HG03521 (cell line): Measurements from ENCODE around the gene APH1A.
"Not testable (repeated sequence)": the region's sequence is repeated elsewhere in the genome, so short reads cannot be mapped to it uniquely, and the experiment has no call there.

Experiments
- ATAC-seq: cut with Tn5 transposase; IDR thresholded peaks from one replicate; pipeline ENCODE4 v1.9.1; 2021; ENCODE audit warnings: mild to moderate bottlenecking, moderate library complexity; ENCODE audit not compliant: unreplicated experiment

The APH1A gene

DNA sequence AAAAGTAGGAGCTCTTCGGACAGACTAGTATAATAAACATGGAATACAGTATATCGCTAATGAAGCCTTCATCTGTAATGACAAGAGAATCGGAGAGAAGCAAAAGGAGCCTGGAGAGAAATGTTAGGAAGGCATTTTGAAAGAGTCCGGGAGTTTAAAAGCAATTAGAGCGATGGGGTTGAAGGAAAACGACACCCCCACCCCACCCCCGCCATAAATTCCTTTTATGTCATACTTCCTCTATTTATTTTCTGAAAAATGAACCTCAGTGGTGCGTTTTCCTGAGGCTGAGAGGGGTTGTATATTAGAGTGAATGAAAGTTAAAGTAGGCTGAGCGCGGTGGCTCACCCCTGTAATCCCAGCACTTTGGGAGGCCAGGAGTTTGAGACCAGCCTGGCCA lies 635 bp upstream of the APH1A start:
- no peak for ATAC-seq

DNA sequence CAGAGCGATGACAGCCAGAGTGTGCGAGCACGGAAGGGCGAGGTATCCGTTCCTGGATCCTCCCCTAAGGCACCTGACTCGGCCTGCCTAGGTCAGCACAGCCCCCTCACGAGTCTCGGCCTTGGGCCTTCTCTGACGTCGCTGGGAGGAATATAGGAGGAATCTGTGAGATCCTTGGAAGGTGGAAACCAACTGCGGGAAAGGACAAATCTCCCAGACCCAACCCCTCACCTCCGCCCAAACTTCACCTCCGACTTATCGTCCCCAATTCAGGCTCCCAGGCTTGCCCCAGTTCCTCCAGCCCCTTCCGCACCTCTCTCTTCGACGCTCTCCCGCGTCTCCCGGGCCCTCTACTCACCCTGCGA lies 494 bp downstream of the APH1A start:
- ATAC-seq = no peak

DNA sequence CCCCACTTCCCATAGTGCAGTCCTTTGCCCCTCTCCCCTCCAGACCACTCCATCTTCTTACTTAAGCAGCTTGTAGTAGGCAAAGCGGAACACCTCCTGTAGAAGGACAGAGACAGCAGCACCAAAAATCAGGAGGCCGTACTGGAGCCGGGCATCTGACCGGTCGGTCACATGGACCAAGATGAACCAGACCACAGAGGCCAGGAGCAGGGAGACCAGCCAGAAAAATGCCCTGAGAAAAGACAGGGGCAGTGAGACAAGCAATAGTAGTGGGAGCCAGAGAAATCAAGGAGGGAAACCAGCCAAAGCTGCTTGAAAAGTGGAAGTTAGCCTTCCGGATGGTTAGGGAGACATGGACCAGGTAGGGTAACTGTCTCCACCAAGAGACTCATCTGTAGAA lies 920 bp downstream of the APH1A start:
- ATAC-seq = no peak

DNA sequence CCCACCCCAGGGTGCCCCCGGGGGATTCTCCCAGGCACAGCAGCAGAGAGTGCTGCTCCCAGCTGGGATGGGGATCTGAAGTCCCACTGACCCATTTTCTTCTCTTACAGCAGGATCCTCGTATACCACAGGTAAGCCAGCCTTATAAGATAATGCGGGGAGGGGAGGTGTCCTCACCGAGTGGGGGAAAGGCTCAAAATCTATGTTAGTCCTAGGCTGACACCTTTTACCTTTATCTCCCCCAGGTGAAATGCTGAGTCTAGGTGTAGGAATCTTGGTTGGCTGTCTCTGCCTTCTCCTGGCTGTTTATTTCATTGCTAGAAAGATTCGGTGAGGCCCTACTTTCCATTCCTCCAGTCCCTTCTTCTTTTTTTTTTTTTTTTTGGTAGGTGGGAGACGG lies 5.3 kb downstream of the APH1A start:
- ATAC-seq = no peak

DNA sequence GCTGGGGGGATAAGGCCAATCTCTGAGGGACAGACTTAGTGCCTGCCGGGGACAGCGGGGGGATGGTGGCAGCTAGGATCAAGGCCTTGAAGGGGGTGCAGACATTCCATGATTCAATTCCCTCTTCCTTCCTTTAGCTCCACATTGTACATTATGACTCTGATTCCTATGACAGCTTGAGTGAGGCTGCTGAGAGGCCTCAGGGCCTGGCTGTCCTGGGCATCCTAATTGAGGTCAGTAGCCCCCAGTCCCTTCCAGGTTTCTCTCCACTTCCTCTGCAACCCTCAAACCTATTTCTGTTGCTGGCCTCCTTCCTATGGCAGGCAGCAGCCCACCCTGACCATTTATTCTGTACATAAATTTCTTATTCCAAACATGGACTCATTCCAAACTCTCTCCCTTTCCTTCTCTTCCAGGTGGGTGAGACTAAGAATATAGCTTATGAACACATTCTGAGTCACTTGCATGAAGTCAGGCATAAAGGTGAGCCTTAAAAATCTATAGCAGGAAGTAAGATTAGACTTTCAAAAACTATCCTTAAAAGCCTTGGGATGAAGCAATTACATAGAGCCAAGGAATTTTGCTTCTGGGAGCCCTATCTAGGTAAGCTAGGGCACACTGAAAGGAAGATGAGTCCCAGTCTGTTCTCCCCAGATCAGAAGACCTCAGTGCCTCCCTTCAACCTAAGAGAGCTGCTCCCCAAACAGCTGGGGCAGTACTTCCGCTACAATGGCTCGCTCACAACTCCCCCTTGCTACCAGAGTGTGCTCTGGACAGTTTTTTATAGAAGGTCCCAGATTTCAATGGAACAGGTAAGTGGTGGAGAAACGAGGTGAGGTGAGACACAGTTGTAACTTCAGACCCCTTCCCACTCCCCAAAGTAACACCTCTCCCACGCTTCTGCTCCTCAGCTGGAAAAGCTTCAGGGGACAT lies 6.2 kb downstream of the APH1A start:
- ATAC-seq = no peak

DNA sequence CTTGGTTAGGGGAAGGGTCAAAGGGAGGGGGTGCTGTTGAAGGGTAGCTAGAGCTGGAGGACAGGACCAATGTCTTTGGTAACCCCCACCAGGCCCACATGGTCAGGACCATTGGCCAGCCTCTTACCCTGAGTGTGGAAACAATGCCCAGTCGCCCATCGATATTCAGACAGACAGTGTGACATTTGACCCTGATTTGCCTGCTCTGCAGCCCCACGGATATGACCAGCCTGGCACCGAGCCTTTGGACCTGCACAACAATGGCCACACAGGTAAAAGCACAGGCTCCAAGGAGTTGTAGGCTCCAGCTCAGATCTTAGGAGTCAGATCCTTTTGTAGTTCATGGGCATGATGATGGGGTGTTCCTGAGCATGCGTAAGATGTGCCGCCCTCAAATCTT lies 7.4 kb downstream of the APH1A start:
- ATAC-seq = no peak

DNA sequence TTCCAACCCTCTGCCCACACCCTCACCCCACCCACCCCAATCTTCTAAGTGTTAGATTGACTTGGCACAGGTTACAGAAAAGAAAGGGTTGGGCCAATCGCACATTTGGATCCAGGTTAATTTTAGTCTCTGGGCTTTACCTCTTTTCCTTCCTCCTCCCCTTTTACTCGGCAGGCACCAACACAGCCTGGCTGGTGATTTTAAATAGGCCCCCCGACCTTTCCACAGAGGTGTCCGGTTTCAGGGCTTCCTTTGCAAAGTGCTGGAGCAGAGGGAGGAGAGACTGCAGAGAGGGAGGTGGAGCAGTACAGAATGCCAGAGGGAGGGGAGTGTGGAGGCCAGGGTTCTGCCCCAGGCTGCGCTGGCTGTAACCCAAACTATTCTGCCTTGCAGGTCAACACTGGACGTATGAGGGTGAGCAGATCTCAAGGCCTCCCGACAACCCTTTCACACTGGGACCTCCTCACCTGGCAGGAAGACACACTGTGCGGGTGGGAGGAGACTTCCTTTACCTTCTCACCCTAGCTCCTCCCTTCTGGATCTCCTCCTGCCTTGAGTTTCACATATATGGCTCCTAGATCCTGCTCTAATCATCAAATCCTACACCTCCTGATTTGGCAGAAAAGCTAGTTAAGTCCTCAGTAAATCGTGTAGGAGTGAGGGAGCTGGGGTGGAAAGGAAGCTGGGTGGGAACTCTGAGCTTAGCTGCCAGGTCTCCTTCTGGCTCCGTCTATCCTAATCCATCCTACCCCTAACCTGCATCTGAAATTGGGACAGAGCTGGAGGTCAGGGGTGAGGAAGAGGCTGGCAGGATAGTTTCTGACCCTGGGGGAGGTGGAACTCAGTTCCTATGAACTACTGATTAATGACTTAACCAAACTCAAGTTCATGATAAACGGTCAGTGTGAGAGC lies 8.8 kb downstream of the APH1A start:
- no peak for ATAC-seq

DNA sequence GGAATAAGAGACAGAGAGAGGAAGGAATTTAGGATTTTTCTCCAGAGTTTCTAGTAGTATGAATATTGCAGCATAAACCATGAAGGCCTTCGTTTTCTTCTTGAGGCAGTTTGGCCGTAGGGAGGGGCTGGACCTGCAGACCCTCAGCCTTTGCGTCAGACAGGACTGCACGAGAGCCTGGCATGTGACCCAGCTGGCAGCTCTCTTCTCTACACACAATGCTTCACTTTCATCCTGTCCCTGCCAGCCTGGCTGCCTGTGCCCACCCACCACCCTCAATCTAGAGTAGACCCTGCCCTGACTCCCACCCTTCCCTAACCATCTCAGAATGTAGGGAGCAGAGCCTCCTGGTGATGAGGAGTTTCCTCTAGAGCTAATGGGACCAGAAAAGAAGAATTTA lies 9.6 kb downstream of the APH1A start:
- ATAC-seq = no peak

DNA sequence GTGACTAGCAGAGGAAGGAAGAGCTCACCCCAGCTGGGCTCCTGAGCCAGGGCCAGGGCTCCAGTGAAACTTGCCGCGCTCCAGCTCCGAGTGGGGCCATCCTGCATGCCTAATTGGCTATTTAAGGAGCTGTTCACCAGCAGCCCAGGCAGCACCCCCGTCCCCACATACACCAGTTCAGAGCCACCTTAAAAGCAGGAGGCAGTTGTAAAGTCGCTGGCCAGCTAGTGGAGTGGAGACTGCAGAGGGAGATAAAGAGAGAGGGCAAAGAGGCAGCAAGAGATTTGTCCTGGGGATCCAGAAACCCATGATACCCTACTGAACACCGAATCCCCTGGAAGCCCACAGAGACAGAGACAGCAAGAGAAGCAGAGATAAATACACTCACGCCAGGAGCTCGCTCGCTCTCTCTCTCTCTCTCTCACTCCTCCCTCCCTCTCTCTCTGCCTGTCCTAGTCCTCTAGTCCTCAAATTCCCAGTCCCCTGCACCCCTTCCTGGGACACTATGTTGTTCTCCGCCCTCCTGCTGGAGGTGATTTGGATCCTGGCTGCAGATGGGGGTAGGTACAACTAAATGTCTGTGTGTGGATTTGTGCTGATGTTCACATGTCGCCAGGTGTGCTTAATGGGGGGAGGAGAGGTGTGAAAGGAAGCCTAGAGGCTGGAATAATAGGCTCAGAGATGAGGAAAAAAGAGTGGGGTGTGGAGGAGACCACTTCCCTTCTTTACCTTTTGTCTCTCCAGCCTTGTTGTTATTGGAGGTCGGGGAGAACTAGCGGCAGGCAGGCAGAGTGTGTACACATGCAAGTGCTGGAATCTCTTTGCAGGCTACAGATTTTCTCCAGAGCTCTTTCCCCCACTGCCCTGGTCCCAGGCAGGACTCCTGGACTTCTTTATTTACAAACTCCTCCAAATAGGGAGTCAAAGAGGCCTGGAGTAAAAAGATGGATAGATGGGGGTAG lies 10.9 kb downstream of the APH1A start, which contains the start of gene CA14:
CA14 (plus strand) TSS at position 151 of the 962 bp plus-strand sequence; CDS start at position 506, 355 bp downstream.
- no peak for ATAC-seq

DNA sequence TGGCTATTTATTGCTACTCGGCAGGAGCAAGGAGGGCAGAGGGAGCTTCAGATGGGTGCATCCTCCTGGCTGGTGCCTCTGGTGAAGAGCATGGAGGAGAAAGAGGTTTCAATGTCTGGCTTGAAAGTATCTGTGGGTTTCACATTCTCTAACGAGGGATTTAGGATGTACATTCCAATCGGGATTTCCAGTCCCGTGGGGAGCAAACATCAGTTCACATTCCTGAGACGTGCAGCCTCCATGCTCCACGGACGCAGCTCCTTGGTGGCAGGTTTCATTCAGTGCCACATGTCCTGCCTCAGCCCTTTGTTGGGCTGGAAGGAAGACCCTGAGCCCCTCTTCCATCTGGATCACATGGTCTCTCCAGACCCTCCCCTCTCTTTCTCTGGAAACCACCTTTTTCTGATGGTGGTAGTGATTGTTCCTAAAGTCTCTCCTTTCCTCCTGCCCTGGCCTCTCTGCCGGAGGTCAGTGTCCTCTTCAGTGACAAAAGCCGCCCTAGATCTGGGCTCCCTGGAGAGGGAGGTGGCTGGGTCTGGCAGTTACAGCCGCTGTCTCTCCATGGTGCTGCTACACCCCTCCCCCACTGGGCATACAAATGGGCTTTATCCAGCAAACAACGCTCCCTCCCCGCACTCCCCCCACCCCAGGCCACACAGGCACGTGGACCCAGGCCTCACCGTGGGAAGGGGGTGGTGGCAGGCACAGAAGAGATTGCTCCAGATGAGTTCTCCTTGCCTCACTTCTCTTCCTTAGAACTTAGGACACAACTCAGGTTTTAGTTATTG lies 12.1 kb downstream of the APH1A start:
- no peak for ATAC-seq

DNA sequence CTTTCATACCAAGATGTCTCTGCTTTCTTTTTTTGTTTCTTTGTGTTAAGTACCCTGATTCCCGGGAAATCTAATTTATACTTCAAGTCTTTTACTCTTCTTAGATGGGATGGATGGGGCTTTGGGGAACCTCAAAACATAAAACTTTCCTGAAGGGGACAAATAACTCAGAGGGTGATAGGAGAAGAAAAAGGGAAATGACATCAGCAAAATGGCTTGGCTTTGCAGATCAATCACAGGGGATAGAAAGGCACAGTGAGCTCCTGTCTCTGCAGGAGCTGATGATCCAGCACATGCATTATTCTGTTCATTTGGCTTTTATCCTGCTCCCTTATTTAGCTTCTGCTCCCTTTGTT lies 12.6 kb downstream of the APH1A start:
- no peak for ATAC-seq

DNA sequence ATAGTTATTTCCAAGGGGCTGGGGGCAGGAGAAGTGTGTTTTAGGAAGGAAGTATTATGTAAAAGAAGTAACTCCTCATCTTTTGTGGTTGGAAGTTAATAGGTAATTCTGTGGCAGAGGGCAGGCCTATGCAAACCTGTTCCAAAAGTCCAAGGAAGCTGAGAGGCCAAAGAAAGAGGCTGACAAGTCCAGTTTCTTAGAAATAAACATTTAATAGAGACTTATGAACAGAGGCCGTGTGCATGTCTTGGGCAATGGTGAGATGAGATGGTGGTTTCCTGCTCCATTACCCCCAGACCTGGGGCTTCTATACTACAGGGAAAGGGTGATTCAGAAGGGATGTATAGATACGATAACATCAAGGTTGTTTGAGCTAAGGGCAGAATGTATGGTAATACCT lies 18.9 kb downstream of the APH1A start:
- ATAC-seq = no peak

DNA sequence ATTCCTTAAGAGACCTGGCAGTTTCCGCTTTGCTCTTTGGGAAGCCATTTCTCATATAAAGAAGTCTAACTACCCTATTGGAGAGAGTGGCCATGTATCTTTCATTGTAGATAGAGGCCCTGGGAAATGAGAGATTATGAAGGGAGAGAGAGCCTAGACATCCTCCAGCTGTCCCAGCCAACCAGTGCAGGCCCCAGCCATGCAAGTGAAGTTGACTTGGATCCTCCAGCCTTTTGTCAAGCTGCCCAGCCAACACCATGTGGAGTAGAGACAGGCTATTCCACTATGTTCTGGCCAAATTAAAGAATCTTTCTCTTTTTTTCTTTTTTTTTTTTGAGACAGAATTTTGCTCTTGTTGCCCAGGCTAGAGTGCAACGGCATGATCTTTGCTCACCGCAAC lies 25.8 kb downstream of the APH1A start:
- no peak for ATAC-seq

DNA sequence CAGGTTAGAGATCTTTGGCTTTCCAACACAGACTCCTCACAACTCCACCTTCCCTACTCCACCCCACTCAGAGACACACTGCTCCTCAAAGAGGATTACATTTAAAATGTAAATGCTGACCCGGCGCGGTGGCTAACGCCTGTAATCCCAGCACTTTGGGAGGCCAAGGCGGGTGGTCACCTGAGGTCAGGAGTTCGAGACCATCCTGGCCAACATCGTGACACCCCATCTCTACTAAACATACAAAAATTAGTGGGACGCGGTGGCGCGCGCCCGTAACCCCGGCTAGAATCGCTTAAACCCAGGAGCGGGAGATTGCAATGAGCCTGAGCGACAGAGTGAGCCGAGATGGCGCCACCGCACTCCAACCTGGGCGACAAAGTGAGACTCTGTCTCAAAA lies 31.1 kb downstream of the APH1A start:
- no peak for ATAC-seq

DNA sequence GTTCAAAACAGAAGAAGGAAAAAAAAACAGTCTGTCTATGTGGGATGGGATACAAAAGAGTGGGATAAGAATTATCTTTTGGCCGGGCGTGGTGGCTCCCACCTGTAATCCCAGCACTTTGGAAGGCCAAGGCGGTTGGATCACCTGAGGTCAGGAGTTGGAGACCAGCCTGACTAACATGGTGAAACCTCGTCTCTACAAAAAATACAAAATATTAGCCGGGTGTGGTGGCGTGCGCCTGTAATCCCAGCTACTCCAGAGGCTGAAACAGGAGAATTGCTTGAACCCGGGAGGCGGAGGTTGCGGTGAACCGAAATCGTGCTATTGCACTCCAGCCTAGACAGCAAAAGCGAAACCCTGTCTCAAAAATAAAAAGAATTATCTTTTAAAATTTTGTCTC lies 31.6 kb downstream of the APH1A start:
- not testable (repeated sequence) for ATAC-seq

DNA sequence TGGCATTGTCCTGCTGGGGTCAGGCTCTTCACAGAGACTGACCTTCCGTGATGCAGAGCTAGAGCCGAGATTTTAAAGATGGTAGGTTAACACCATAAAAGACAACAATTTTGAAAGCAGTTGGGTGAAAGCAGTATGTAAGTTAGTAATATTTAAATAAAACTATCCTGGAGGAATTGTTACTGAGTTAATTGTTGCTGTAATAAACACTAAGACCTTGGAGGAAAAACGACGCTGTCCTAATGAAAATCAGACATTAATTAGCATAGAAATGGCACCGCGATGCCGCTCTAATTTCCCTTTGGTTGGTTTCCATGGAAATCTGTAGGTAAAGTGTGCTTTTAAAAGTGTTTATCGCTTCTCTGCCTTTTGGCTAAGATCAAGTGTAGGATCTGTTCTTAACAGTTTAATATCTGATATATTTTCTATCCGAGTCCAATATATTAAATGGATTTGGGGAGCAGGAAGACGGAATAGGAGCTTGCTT lies 32.2 kb downstream of the APH1A start:
- no peak for ATAC-seq

DNA sequence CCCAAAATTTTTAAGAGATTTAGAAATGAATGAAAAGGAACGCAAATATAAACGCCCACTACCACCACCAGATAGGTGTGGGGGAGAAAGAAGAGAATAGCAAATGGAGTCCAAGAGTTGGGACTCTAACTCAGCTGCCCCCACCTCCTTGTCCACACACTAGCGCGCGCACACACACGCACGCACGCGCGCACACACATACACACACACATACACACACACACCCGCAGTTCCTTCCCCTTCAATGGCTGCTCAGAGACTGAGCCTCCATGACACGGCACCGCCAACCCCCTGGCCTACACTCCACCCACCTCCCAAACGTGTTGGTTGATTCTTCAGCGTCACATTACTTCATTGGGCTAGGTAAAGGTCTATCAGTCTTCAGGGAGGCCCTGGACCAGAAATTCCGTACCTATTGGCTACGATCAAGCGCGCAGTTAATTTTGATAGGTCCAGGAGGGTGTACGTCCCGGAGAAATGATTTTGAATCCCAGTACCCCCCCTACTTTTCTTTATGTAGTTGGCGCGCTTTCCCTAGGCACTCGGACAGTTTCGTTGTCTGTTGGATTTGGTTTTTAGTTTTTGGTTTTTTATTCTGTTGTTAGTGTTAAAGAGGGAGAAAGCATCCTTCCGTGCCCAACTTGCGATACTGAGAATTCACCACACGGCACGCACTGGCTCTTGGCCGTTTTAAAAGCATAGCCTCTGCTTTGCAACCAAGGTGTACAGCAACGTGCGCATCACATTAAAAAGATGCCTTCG lies 32.8 kb downstream of the APH1A start, which contains the start of gene ANP32E:
ANP32E (minus strand) TSS at position 261 of the 762 bp plus-strand sequence. CDS start 326 bp downstream, outside the sequence.
- peak; percentile 75 for ATAC-seq

DNA sequence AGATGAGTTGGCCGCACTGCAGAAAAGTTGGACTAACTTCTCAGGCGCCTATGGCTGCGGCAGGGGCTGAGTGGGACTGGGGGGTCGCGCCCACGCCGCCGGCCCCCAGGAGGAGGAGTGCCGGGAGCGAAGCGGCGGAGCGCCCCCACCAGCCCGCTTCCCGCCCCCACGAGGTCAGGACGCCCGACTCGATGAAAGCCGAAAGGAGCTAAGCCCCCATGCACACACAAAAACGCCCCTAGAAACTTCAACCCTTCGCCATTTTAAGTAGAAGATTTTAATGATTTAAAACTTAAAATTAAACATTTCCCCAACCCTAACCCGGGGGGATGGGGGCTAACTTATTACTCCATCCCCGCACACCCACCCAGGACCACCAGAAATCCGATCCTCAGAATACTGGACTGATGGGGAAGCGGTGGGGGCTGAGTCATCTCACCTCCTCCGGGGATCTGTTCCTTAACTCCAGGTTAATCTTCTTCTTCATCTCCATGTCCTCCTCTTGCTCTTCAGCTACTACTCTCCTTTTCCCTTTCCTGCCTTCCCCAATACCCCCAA lies 33.4 kb downstream of the APH1A start:
- no peak for ATAC-seq
